Measurements from ENCODE around the gene GPRC5B.

Gene GPRC5B

DNA sequence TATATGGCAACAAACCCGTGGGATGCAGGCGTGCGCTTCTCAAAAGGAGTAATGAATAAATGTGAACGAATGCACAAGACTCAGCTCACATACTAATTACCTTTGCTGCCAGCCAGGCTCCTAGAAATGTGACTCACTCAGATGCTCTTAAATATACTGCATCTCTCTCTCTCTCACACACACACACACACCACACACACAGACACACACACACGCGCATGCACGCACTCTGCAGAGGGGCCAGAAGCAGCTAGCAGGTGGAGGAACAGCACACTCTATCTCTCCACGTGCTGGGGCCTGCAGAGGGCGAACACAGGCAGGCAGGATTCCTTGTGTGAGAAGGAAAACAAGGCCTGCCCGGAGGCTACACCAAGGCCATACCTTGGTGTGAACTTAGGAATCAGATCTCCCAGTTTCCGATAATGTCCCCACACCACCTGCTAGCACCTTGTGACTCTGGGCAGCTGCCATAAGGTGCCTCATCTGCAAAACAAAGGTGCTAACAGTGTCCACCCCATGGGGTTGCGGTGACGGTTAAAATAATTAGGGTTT is 5.3 kb downstream of the GPRC5B start:
- no peak overlapping the region for H3K4me3 ChIP-seq (ENCODE audit: low read length)
- TF ChIP-seq, protein P1, sequence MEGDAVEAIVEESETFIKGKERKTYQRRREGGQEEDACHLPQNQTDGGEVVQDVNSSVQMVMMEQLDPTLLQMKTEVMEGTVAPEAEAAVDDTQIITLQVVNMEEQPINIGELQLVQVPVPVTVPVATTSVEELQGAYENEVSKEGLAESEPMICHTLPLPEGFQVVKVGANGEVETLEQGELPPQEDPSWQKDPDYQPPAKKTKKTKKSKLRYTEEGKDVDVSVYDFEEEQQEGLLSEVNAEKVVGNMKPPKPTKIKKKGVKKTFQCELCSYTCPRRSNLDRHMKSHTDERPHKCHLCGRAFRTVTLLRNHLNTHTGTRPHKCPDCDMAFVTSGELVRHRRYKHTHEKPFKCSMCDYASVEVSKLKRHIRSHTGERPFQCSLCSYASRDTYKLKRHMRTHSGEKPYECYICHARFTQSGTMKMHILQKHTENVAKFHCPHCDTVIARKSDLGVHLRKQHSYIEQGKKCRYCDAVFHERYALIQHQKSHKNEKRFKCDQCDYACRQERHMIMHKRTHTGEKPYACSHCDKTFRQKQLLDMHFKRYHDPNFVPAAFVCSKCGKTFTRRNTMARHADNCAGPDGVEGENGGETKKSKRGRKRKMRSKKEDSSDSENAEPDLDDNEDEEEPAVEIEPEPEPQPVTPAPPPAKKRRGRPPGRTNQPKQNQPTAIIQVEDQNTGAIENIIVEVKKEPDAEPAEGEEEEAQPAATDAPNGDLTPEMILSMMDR (conservative IDR thresholded peaks at IDR 0.05; ENCODE audit: low read length): no peak
- DNase-seq (ENCODE audit: low read depth): no peak

DNA sequence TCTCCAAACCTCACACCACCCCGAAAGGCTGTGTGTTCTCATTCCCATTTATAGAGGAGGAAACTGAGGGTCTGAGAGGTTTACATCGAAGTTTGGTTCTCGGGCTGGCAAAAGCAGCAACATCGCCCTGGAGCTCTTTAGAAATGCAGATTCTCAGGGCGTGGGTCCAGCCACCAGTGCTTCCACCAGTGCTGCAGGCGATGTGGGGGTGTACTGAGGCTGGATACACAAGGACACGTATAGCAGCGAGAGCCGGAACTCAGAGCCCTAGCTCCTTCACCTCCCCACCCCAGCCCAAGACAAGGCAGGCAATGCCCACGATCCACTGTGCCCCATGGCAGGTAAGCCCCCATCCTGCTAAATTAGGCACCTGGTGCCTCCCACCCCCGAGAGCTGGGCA is 5.9 kb downstream of the GPRC5B start:
- no peak for DNase-seq (ENCODE audit: low read depth)
- TF ChIP-seq, protein P1 (conservative IDR thresholded peaks at IDR 0.05; ENCODE audit: low read length): no peak
- no peak overlapping the region for H3K4me3 ChIP-seq (ENCODE audit: low read length)

DNA sequence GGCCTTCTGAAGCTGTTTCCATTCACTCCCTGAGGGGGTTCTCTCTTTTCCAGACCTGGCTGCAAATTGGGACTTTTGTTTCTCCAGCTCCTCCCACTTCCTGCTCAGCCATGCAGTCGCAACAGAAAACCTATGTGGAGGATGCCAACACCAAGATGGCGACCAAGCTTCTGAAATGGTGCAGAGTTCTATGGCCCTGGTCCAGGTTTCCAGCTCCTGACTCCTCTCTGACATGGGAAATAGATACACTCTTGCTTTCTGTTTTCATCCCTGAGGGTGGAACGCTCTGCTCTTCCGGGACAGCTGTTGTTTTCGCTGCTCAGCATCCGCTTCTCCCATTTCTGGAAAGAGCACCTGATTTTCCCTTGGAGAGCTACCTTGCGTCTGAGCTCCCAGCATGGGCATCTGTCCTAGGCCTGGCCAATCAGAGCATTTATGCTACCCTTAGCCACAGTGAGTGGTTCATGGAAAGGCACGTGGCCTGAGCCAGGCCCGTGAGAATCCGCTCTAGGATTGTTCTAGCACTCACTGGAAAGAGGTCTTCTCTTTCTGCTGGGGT is 8.1 kb downstream of the GPRC5B start:
- TF ChIP-seq, protein P1 (conservative IDR thresholded peaks at IDR 0.05; ENCODE audit: low read length): no peak
- no peak for DNase-seq (ENCODE audit: low read depth)
- no peak overlapping the region for H3K4me3 ChIP-seq (ENCODE audit: low read length)

DNA sequence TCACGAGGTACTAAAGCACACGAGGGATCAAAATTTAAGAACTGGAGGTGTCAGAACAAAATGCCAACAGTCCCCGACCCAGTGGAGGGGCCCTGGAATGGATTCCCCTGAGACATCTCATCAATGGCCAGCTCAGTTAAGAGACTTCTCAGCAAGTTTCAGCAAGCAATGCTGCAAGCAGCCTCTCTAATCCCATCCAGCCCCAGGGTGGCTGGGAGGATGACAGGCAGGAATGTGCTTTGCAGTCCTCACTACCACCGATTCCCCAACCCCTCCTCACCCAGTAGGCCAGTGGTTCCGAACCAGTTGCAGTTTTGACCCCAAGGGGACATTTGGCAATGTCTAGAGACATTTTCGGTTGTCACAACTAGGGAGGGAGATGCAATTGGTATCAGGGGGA is 8.7 kb downstream of the GPRC5B start:
- no peak overlapping the region for H3K4me3 ChIP-seq (ENCODE audit: low read length)
- TF ChIP-seq, protein P1 (conservative IDR thresholded peaks at IDR 0.05; ENCODE audit: low read length): no peak
- DNase-seq (ENCODE audit: low read depth): no peak

DNA sequence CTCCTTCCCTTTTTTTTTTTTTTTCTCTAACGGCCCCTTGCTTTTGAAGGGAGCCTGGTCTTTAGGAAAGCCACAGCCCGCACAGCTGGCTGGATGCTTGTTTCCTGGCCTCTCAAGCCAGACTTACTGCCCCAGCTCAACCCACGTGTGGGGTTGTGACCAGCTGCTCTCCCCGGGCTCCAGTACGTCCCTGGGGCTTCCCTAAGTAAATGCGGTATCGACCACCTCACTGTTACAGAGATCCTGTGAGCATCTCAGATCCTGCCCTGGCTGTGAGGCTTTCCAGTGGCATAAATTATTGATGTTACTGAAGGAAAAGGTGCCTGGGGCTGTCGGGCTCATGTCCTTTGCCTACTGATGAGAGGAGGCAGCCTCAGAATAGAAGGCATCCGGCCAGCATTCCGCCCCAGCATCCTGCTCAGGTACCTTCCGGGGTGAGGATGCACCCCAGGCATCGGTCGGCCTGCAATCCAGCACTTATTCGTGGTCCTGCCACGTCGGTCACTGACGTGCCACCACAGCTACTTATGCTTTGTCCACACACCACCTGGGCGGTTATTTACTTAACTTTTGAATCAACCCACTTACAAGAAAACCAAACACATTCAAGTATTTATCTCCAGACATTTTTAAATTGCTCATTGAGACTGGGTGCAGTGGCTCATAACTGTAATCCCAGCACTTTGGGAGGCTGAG is 9.6 kb downstream of the GPRC5B start:
- no peak overlapping the region for H3K4me3 ChIP-seq (ENCODE audit: low read length)
- no peak for DNase-seq (ENCODE audit: low read depth)
- TF ChIP-seq, protein P1 (conservative IDR thresholded peaks at IDR 0.05; ENCODE audit: low read length): no peak

DNA sequence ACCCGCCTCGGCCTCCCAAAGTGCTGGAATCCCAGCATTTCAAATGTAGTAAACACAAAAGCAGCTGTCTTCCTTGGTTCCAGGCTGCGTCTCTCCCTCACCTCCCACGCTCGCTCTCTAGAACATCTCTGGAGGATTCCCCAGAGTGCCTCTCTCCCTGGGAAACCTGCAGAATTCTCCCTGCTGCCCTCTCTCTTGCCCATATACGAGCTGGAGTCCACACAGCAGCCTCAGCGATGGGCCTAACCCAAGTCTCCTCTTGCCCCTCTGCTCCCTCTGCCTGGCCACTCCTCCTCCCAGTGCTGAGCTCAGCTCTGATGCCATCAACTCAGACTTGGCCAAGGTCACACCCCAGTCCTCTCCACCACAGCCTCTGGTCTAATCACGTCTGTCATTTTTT is 10.6 kb downstream of the GPRC5B start:
- DNase-seq (ENCODE audit: low read depth): no peak
- H3K4me3 ChIP-seq (ENCODE audit: low read length): no peak overlapping the region

More for the DNA sequence above, 10.6 kb downstream of the GPRC5B start:
- TF ChIP-seq, protein P1 (conservative IDR thresholded peaks at IDR 0.05; ENCODE audit: low read length): no peak

Measured in AG10803 (cell line).